HG02884 (cell line): ENCODE data around the gene VWA2.

ENCODE experiments used
- ATAC-seq: cut with Tn5 transposase; IDR thresholded peaks from one replicate; pipeline ENCODE4 v1.9.1; 2021; ENCODE audit warnings: mild to moderate bottlenecking, moderate library complexity; ENCODE audit not compliant: unreplicated experiment

The VWA2 gene

GRCh38 chr10:114295393-114295792 lies 56.3 kb downstream of the VWA2 start:
- no peak for ATAC-seq

DNA sequence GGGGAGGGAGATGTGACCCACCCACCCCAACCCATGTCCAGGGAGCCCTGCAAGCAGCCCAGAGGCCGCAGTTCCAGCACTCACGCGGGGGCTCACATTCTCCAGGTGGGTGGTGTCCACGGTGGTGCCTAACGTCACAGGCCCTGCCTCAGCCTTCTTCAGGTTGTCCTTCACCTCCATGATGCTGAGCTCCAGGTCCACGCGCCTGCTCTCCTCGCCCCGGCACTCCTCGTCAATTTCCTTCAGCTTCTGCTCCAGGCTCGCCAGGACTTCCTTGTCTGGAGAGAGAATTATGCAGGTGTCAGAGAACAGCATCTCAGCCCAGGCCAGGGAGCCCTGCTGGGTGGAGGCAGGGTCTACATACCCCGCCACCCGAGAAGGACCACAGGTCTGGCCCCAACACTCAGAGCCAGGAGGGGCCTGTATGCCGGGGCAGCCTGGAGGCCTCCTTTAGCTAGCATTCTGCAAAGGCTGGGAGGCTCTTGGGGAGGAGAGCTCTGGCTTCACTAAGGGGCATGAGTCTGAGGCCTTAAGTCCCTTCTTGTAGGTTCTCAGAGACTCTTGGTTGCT lies 58.2 kb downstream of the VWA2 start:
- no peak for ATAC-seq

- no peak for ATAC-seq
These were observed 61.1 kb downstream of the VWA2 start for GRCh38 chr10:114300036-114300645.

GRCh38 chr10:114301177-114301576 lies 62.1 kb downstream of the VWA2 start:
- ATAC-seq, result no peak

GRCh38 chr10:114301951-114302710 lies 63.1 kb downstream of the VWA2 start:
- ATAC-seq, result no peak

GRCh38 chr10:114303556-114303955 lies 64.5 kb downstream of the VWA2 start:
- no peak for ATAC-seq

GRCh38 chr10:114304017-114304570 lies 65.0 kb downstream of the VWA2 start:
- peak; percentile 86 for ATAC-seq

DNA sequence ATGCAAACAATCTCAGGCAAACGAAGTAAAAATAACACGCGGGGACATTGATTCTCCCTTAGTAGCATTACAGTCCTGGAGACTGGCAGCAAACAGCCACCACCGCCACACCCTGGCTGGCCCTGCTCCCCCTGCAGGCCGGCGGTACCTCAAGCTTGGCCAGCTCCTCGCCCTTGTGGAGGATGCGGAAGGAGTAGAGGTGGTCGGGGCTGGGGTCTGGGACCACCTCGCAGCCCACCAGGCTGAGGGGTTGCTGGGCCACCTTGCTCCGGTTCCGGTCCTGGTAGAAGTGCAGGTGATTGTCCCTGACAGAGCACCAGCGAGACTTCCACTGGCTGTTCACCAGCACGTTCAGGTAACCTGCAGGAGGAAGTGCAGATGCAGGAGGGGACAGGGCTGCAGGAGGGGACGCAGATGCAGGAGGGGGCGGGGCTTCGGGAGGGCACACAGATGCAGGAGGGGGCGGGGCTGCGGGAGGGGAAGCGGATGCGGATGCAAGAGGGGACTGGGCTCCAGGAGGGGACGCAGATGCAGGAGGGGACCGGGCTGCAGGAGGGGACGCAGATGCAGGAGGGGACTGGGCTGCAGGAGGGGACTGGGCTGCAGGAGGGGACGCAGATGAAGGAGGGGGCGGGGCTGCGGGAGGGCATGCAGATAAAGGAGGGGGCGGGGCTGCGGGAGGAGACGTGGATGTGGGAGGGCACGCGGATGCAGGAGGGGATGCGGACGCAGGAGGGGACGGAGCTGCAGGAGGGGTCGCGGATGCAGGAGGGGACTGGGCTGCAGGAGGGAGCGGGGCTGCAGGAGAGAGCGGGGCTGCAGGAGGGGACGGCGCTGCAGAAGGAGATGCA lies 65.7 kb downstream of the VWA2 start:
- peak; percentile 64 for ATAC-seq

- ATAC-seq, result no peak
These were observed 66.5 kb downstream of the VWA2 start for GRCh38 chr10:114305521-114305925.

GRCh38 chr10:114306116-114306973 lies 67.3 kb downstream of the VWA2 start:
- ATAC-seq, result no peak

DNA sequence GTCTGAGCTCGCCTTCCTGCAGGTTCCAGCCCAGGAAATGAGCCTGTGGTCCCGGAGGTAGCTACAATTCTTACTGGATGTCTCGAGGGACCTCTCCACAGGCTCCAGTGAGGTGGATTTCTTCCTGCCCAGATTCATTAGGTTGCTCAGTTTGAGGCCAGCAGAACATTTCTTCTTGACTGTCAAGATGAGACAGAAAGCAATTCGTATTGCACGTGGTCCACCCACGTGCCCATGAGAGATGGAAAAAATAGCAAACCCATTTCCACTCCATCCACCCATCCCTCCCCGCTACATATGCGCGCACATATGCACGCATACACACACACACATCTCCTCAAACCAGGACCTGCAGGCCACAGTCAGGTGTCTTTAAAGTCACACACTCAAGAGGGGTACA lies 68.7 kb downstream of the VWA2 start:
- no peak for ATAC-seq

DNA sequence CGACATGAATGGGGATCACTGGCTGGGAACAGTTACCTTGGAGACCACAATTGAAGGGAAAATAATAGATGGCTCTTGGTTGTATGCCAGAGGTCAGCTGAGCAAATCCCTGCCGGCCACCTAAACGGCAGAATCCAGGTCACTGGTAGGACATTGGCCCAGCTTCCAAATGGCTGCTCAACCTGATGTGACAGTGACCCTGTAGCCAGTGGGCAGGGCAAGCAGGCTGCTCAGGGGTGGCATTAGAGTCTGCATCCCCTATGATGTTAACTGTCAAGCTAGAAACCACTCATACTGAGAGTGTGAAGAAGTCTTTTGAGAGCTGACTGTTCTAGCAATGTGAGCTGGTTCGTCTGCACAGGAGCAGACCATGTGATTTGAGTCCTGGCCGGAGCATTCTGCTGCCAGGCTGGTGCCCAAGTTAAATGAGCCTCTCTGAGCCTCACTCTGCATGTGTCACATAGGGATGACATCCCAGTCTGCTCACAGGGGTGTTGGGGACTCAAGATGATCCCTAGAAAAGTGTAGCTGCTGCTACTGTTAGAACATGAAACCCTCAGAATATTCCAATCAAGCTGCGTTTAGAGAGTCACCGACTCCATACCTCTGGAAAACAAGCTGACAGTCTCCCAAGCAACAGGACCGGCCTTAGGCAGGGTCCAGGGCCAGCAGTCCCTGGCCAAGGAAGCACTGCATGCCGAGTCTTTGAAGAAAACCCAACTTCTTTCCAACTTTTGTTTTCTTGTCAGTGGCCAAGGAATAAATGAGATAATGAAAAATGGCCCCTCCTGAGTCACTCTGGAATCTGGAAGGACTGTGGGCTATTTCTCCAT lies 69.7 kb downstream of the VWA2 start:
- ATAC-seq, result no peak

GRCh38 chr10:114309364-114309651 lies 70.3 kb downstream of the VWA2 start:
- no peak for ATAC-seq

- ATAC-seq, result no peak
These were observed 71.3 kb downstream of the VWA2 start for GRCh38 chr10:114310346-114310745.

- ATAC-seq, result no peak
These were observed 72.0 kb downstream of the VWA2 start for GRCh38 chr10:114311023-114311422.

- ATAC-seq, result no peak
These were observed 72.6 kb downstream of the VWA2 start for GRCh38 chr10:114311496-114312209.

- ATAC-seq, result no peak
These were observed 74.1 kb downstream of the VWA2 start for GRCh38 chr10:114313139-114313538.

DNA sequence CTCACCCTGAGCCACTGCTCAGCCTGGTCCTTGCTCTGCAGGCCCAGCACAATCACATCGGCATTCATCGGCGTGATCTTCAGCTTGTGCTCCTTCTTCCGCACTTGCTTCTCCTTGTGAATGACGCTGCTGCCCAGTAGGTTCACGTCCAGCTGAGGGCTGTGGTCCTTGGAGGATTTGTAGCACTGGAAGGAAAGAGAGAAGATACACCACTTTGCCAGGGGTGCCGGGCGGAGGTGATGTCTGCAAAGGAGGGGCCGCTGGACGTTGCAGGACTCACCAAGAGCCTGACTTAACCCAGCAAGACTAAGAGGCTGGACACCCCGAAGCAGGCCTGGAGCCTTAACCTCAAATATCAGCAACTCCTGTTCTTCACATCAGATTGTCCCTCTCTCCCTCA lies 74.8 kb downstream of the VWA2 start:
- no peak for ATAC-seq
